22Rv1 (cell line): ENCODE results near the gene COL16A1.
"Not testable (repeated sequence)": the region's sequence is repeated elsewhere in the genome, so short reads cannot be mapped to it uniquely, and the experiment has no call there.

Experiments used
- H3K27ac ChIP-seq: fragments of 450-650 bp; 2 replicates; pipeline ENCODE4 v1.5.1; 2017
- ZFX ChIP-seq: fragments of 450-650 bp; IDR thresholded peaks from 2 replicates; pipeline ENCODE4 v1.6.1; 2017; ENCODE audit warnings: antibody characterized with exemption, borderline replicate concordance
- TF ChIP-seq, protein P1 (sequence below): fragments of 450-650 bp; IDR thresholded peaks from 2 replicates; pipeline ENCODE4 v1.5.1; 2017; ENCODE audit warnings: mild to moderate bottlenecking

The COL16A1 gene

DNA sequence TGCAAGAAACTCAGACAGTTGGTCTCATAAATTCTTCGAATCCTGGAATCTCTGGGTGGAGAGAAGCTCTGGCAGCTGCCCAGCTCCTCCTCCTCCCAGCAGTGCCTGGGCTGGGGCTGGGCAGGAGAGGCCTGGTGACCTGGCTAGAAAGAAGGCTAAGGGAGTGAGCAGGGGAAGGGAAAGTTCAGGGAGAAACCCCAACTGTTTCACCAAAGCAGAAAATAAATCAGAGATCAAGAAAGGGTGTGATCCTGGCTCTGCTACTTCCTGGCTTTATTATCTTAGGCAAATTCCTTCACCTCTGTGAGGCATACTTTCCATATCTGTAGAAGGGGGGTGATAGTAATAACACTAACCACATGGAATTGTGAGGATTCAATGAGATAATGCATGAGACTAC is 8.8 kb upstream of the COL16A1 start:
- no peak overlapping the region for H3K27ac ChIP-seq
- TF ChIP-seq, protein P1, sequence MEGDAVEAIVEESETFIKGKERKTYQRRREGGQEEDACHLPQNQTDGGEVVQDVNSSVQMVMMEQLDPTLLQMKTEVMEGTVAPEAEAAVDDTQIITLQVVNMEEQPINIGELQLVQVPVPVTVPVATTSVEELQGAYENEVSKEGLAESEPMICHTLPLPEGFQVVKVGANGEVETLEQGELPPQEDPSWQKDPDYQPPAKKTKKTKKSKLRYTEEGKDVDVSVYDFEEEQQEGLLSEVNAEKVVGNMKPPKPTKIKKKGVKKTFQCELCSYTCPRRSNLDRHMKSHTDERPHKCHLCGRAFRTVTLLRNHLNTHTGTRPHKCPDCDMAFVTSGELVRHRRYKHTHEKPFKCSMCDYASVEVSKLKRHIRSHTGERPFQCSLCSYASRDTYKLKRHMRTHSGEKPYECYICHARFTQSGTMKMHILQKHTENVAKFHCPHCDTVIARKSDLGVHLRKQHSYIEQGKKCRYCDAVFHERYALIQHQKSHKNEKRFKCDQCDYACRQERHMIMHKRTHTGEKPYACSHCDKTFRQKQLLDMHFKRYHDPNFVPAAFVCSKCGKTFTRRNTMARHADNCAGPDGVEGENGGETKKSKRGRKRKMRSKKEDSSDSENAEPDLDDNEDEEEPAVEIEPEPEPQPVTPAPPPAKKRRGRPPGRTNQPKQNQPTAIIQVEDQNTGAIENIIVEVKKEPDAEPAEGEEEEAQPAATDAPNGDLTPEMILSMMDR = no peak
- TF ChIP-seq ZFX = no peak

DNA sequence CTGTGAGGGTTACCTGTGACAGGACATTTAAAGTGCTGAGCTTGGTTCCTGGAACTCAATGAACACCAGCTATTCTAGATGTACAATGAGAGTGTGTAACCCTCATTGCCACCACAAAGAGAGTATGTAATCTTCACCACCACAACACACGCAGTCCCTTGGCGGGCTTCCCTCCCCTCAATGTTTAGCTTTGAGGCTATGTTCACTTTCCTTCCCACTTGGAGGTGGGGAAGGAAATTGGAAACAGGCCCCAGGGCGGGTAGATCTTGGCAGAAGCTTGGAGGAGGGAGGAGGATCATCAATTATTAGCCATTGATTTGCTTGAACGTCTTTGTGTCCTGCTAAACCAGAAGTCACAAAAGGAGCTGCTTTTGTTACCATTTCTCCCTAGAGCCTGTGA is 8.3 kb upstream of the COL16A1 start:
- no peak for TF ChIP-seq ZFX
- TF ChIP-seq, protein P1 = no peak
- H3K27ac ChIP-seq = no peak overlapping the region

DNA sequence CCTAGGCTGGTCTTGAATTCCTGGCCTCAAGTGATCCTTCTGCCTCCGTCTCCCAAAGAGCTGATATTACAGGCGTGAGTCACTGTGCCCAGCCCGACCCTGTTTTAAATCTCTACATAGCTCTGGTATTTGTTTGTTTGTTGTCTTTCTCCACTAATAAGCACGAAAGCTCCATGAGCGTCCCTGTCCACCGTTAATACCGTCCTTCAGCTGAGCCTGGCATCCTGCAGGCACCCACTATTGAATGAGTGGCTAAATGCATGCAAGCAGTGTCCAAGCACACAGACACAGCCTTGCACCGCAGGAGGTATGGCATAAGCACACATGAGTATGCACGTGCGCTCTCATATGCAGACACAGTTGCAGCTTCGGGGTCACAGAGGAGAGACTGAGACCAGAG is 4.5 kb upstream of the COL16A1 start:
- no peak for TF ChIP-seq ZFX
- TF ChIP-seq, protein P1 = no peak
- no peak overlapping the region for H3K27ac ChIP-seq

DNA sequence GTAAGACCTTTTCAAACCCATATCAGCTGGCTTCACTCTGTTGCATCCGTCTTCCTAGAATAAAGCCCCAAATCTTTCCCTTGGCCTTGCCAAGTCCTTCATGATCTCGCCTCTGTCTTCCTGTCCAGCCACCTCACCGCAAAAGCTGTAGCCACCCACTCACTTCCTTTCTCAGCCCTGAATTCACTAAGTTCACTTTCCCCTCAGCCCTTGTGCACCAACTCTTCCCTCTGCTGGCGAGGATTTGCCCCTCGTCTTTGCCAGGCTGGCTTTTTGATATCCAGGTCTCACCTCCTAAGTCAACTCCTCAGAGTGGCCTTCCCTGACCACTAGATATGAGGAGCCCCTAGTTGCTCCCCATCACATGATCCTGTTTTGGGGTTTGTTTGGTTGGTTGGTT is 3.9 kb upstream of the COL16A1 start:
- H3K27ac ChIP-seq = no peak overlapping the region
- no peak for TF ChIP-seq ZFX
- TF ChIP-seq, protein P1 = no peak

DNA sequence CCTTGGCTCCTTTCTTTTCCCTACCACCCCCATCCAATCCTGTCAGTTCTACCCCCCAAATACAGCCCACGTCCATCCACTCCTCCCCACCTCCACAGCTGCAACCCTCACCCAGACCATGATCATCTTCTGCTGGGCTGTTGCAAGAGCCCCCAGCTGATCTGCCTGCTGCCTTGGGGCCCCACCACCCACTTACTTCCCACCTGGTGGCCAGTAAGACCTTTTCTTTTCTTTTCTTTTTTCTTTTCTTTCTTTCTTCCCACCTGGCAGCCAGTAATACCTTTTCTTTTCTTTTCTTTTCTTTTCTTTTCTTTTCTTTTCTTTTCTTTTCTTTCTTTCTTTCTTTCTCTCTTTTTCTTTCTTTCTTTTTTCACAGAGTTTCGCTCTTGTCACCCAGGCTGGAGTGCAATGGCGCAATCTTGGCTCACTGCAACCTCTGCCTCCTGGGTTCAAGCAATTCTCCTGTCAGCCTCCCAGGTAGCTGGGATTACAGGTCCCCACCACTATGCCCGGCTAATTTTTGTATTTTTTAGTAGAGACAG is 3.3 kb upstream of the COL16A1 start:
- not testable (repeated sequence) for H3K27ac ChIP-seq

DNA sequence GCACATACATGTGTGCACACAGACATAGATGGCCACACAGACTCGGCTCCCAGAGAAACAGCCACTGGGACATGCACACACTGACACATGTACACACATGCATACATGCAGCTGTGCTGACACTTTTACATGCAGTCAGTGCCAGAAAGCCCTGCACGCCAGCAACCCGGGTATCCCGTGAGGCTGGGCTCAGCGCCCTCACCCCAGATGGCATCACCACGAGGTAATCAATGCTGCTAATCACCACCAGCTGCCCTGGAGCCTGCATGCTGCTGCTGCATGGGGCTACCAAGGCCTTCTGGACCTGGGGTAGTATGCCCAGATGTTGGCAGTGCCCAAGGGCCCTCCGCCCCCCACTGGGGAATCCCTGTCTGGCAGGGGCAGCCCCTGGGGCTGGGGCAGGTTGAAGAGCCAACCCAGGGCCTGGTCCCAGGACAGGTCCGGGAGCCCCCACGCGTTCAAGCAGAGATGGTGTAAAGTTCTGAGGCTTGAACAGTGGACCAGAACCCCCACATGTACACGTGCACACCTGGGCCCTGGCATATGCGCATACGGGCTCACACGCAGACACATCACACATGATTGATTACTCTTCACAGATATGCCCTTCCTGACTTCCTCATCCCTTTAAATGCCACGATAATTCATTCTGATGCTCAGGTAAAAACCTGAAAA is 2.7 kb upstream of the COL16A1 start:
- no peak overlapping the region for H3K27ac ChIP-seq
- TF ChIP-seq, protein P1 = no peak
- TF ChIP-seq ZFX = no peak

DNA sequence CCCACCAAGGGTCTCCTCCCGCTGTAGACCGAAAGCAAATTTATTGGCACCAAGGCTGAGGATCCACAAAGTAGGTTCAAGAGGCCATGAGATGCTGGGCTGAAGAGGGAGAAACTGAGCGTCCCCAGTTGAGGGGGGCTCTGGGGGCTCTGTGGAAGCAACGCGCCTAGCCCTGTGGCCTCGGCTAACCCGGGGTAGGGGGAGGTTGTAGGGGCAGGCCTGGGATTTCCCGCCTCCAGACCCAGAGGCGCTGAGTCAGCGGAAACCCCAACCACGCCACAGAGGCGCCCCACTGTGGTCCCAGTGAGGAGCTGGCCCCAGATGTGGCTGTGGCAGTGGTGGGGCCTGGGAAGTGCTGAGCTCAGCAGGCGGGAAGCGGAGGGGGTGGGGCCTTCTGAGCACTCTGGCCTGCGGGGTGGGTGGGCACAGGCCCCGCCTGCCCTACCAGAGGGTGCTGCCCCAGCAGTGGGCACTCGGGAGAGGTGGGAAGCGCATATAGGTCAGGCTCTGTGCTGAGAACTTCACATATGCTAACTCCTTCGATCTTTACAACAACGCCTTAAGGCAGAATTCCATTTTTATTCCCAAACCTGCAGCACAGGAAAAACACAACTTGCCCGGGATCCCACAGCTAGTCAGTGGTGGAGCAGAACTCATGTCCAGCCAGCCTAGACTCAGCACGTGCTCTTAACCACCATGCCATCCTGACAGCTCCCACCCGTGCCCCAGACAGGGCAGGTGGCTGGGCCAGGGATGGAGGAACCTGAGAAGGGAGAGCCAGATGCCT is 1.5 kb upstream of the COL16A1 start:
- H3K27ac ChIP-seq = peak overlapping the region; percentile 61

More for the DNA sequence above, 1.5 kb upstream of the COL16A1 start:
- TF ChIP-seq ZFX = no peak
- TF ChIP-seq, protein P1 = no peak; the same call in 1 of the 2 replicates
